HFF-Myc (cell line): ENCODE measurements around the gene ZFP14.

Source experiments
- DNase-seq: peaks from one replicate; pipeline ENCODE4 v3.0.0-alpha.2; 2011; ENCODE audit warnings: low read depth; ENCODE audit errors: extremely low read depth
- H3K4me3 ChIP-seq: replicated peaks from 2 replicates; pipeline ENCODE4 v1.5.1; 2011; ENCODE audit warnings: low read depth, mild to moderate bottlenecking, control low read depth, low read length
- TF ChIP-seq, protein P1 (sequence below): IDR thresholded peaks from 2 replicates; pipeline ENCODE4 v1.5.1; 2012; ENCODE audit warnings: mild to moderate bottlenecking, low read depth, low read length, control low read depth; ENCODE audit errors: missing control alignments

Gene ZFP14

DNA sequence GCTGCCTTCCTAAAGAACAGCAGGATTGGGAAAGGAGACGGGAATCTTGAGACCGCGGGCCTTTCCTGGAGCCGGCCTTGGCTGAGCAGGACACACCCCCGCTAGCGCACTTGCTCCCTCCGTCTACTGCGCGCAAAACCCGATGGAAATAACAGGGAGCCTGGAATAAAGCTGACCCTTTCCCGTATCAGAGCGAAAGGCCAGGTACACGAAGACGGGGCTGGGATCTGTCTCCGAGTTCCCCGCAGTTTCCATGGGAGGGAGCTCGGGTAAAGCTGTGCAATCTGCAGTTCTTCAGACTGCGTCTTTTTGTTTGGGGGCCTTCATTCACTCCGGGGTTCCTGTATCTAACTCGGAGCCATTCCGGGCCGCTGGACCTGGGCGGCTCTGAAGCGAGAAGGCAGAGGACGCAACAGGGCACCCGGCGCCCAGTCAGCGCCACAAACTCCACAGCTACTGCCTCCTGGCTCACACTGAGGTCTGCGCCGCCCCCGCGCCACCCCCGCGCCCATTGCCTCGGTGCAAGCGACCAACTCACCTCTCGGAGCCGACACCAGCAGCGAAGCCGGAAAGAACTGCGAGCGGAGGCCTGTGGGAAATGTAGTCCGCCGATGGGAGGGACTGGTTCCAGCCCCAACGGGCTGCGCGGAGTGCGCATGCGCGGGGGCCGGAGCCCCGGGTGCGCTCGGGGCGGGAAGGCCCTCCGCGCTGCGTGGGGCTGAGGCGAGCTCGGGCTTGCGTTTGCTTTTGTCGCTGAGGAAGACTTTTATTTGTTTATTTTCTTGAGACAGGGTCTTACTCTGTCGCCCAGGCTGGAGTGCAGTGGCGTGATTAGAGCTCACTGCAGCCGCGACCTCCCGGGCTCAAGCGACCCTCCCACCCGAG, at the start of gene ZFP14:
TSS of gene ZFP14 (minus strand) at position 577 of the 885 bp plus-strand sequence. CDS start 11,309 bp downstream, outside the sequence.
- DNase-seq, result peak; percentile 84
- TF ChIP-seq, protein P1, sequence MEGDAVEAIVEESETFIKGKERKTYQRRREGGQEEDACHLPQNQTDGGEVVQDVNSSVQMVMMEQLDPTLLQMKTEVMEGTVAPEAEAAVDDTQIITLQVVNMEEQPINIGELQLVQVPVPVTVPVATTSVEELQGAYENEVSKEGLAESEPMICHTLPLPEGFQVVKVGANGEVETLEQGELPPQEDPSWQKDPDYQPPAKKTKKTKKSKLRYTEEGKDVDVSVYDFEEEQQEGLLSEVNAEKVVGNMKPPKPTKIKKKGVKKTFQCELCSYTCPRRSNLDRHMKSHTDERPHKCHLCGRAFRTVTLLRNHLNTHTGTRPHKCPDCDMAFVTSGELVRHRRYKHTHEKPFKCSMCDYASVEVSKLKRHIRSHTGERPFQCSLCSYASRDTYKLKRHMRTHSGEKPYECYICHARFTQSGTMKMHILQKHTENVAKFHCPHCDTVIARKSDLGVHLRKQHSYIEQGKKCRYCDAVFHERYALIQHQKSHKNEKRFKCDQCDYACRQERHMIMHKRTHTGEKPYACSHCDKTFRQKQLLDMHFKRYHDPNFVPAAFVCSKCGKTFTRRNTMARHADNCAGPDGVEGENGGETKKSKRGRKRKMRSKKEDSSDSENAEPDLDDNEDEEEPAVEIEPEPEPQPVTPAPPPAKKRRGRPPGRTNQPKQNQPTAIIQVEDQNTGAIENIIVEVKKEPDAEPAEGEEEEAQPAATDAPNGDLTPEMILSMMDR, result peak; percentile 9
- peak within 1 kb of the TSS; percentile 57 for H3K4me3 ChIP-seq

DNA sequence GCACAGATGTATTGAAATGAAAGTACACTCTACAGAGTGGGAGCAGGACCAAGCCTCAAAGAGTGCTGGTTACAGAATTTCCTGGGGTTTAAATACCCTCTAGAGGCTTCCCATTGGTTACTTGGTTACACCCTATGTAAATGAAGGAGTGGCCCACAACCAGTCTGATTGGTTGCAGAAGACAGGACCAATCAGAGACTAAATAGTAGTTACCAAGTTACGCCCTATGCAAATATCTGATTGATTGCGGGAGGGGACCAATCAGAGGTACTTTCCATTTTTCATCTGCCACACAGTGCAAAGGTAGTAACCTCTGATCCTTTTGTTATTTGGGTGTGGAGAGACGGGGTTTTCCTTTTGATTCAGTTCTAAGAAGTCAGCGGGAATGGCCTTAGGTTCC, 44.9 kb upstream of the ZFP14 start:
- TF ChIP-seq, protein P1, result no peak
- no peak overlapping the region for H3K4me3 ChIP-seq
- DNase-seq, result no peak

DNA sequence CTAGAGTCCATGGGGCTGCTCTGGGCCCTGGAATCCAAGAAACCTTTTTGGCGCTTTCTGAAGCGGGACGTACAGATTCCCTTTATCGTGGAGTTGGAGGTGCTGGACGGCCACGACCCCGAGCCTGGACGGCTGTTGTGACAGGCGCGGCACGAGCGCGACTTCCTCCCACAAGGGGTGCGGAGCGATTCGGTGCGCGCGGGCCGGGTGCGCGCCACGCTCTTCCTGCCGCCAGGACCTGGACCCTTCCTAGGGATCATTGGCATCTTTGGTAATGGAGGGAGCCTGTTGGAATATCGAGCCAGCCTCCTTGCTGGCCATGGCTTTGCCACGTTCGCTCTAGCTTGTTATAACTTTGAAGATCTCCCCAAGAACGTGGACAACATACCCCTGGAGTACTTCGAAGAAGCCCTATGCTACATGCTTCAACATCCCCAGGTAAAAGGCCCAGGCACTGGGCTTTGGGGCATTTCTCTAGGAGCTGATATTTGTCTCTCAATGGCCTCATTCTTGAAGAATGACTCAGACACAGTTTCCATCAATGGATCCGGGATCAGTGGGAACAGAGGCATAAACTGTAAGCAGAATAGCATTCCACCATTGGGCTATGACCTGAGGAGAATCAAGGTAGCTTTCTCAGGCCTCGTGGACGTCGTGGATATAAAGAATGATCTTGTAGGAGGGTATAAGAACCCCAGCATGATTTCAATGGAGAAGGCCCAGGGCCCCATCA, 42.9 kb upstream of the ZFP14 start:
- peak overlapping the region; percentile 32 for H3K4me3 ChIP-seq
- TF ChIP-seq, protein P1, result no peak
- DNase-seq, result no peak

DNA sequence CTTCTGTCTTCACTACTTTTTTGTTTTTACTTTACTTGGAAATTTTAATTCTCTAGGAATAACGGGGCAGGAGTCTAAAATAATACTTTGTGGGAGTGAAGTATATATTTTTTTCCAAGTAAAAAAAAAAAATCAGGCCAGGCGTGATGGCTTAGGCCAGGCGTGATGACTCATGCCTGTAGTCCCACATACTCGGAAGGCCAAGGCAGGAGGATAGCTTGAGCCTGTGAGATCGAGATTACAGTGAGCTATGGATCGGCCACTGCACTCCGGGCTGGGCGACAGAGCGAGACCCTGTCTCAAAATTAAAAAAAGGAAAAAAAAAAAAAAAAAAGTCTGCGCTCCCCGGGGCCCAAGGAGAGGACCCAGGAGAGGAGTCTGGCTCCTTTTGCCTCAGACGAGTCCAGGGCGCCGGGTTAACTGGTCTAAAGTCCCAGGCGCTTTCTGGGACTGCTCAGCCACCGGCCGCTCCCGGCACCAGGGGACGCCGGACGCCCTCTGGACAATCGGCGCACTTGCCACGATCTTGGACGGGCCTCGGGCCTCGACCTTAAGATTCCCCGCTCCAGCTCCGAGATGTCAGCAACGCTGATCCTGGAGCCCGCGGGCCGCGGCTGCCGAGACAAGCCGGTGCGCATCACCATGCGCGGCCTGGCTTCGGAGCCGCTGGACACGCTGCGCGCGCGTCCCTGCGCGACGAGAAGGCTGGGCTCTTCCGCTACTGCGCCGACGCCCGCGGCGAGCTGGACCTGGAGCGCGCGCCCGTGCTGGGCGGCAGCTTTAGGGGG, 42.2 kb upstream of the ZFP14 start:
- H3K4me3 ChIP-seq, result peak overlapping the region; percentile 32
- no peak for DNase-seq
- TF ChIP-seq, protein P1, result no peak

DNA sequence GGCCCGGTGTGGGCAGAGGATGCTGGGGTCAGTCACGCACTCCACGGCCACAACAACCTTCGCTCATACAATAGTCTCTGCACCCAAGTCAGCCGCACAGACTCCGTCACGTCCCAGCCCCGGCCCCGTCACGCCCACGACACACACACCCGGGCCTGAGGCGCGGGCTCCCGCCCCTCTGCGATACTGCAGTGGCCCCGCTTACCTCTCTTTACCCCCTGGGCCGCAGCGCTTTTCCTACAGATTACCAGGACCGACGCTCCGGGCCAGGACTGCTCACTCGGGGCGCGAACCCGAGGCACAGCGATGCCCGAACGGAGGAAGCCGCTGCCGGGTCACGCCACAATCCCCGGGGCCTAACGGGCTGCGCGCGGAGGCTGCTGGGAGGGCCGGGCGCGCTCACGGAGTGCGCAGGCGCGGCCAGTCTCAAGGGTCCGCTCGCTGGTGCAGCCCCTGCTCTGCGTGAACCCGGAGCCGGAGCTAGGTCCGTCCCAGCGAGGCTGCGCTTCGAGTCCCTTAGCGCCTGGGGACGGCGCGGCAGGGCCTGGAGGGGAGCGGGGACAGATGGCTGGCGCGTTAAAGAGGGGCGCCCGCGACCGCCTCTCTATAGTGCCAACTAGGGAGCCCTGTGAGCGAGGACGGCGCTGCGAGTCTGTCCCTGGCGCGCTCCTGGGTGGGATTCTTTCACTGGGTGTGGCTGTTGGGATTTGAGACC, 39.4 kb upstream of the ZFP14 start, which contains the start of gene ZFP82:
TSS of gene ZFP82 (minus strand) at position 358 of the 715 bp plus-strand sequence. CDS start 8,855 bp downstream, outside the sequence.
- DNase-seq, result peak; percentile 20
- peak within 1 kb of the TSS; percentile 67 for H3K4me3 ChIP-seq
- TF ChIP-seq, protein P1, result no peak
